Right atrium auricular region (tissue), 2 donors: ENCODE measurements around the gene TRAPPC3. TPM values are rescaled to one million over a fixed set of nuclear protein-coding genes. Genes with fewer than 3 reads are reported as not detected.

Experiments
- DNase-seq: peaks from one replicate; pipeline ENCODE4 v3.0.0-alpha.2; 2019; ENCODE audit warnings: low spot score
- H3K27ac ChIP-seq, 2 donors: fragments of 200-600 bp; sonication (generic); 1 replicate in 1 of 2; 2 replicates in 1 of 2; pipeline ENCODE4 v1.5.1; 2016 to 2019
- H3K27me3 ChIP-seq, 2 donors: fragments of 200-600 bp; sonication (generic); one replicate each; pipeline versions ENCODE4 v1.5.1 to v1.6.0; 2017 to 2019
- H3K36me3 ChIP-seq: fragments of 200-600 bp; sonication (generic); one replicate; pipeline ENCODE4 v1.5.1; 2016
- H3K4me1 ChIP-seq, 2 donors: fragments of 200-600 bp; sonication (generic); one replicate each; pipeline versions ENCODE4 v1.5.1 to v1.6.0; 2017 to 2019
- H3K4me3 ChIP-seq, 2 donors: fragments of 200-600 bp; sonication (generic); 1 replicate in 1 of 2; 2 replicates in 1 of 2; pipeline ENCODE4 v1.5.1; 2017 to 2019; ENCODE audit warnings: mild to moderate bottlenecking in 1 of 2, moderate library complexity in 1 of 2
- H3K9me3 ChIP-seq, 2 donors: fragments of 200-600 bp; sonication (generic); one replicate each; pipeline ENCODE4 v1.5.1; 2019
- total RNA-seq, 2 donors: library from RNA; depleted of rRNA; stranded (reverse); fragments of >200 nt; gene quantifications; one replicate each; pipeline ENCODE4 v1.1.0, GENCODE V29; 2016
- TF ChIP-seq, protein P1 (sequence below), 2 donors: fragments of 200-600 bp; sonication (generic); IDR thresholded peaks; one replicate each; pipeline ENCODE4 v1.5.1; 2019; ENCODE audit warnings: antibody characterized with exemption in 2 of 2

TRAPPC3 gene
- total RNA-seq, 2 donors from 2014 or later, result 62.0 to 81.6 TPM

DNA sequence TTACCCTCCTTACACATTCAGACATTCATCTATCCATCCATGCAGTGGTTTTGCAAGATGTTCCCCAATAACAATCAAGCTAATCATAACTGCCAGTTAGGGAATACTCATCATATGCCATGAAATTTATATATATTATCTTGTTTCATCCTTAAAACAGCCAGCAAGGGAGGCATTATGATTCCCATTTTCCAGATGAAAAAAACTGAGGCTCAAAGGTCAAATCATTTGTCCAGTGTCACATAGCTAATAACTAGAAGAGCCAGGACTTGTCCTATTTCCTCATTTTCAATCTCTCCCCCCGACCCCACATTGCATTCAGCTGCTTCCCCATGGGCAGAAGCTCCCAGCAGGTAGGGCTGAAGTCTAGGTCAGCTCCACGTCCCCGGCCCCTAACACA is 17.3 kb downstream of the TRAPPC3 start:
- Histone ChIP-seq H3K27ac (no peak overlapping the region), H3K27me3 (no peaks in the 10 kb centered on the region)

DNA sequence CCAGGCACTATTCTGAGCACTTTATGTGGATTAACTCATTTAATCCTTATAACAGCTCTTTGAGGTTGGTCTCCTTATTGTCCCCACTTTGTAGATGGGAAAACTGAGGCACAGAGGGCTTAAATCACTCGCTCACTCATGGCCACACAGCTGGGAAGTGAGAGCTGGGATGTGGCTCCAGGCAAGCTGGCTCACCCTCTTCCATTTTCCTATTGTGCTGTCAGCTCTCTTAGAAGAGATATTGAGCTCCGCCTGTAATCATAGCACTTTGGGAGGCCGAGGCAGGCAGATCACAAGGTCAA is 20.4 kb downstream of the TRAPPC3 start:
- H3K27ac ChIP-seq, result no peak overlapping the region
- peaks cover 0 to 17% of the 10 kb centered on the region in 2 donors for H3K4me1 ChIP-seq
- no peaks in the 10 kb centered on the region for H3K9me3 ChIP-seq
- H3K36me3 ChIP-seq, result no peaks in the 10 kb centered on the region
- TF ChIP-seq, protein P1, sequence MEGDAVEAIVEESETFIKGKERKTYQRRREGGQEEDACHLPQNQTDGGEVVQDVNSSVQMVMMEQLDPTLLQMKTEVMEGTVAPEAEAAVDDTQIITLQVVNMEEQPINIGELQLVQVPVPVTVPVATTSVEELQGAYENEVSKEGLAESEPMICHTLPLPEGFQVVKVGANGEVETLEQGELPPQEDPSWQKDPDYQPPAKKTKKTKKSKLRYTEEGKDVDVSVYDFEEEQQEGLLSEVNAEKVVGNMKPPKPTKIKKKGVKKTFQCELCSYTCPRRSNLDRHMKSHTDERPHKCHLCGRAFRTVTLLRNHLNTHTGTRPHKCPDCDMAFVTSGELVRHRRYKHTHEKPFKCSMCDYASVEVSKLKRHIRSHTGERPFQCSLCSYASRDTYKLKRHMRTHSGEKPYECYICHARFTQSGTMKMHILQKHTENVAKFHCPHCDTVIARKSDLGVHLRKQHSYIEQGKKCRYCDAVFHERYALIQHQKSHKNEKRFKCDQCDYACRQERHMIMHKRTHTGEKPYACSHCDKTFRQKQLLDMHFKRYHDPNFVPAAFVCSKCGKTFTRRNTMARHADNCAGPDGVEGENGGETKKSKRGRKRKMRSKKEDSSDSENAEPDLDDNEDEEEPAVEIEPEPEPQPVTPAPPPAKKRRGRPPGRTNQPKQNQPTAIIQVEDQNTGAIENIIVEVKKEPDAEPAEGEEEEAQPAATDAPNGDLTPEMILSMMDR (IDR thresholded peaks at IDR 0.05), result no peak
- H3K4me3 ChIP-seq, result no peak overlapping the region
- DNase-seq, result no peak
- no peaks in the 10 kb centered on the region for H3K27me3 ChIP-seq

More for the DNA sequence above, 17.3 kb downstream of the TRAPPC3 start:
- Histone ChIP-seq H3K9me3 (no peaks in the 10 kb centered on the region), H3K4me1 (peaks cover 0 to 45% of the 10 kb centered on the region in 2 donors), H3K36me3 (no peaks in the 10 kb centered on the region), H3K4me3 (no peak overlapping the region)
- no peak for DNase-seq
- TF ChIP-seq, protein P1 (IDR thresholded peaks at IDR 0.05), result no peak

DNA sequence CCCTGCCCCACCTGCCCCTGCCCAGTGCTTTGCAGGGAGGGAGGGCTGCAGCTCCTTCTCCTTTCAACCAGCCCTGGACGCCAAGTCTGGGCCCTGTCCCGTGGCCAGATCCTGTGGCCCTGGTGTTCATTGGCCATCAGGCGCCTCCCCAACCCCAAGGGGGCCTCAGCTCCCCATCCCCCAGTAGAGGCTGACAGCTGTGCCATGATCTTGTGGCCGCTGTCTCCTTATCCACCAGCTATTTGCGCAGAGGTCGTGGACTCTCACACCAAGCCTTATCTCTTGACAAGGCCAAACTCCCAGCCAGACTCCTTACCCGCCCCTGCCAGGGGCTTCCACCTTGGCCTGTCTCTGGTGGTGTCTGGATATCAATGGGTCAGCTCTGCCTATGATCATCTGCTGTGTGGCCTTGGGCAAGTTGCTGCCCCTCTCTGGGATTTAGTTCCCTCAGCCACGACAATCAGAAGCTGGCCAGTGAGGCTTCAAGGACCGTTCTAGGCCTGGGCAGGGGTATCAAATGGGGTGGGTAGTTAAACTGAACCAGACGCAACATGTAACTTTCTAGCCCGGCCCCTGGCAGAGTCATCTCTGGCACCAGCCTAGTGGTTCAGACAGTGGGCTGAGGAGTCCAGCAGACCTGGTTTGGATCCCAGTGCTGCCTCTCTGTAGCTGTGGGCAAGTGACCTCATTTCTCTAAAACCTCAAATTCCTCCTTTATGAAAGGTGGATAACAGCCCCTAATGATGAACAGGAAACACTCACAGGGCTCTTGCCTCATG is 21.0 kb downstream of the TRAPPC3 start:
- Histone ChIP-seq H3K27ac (no peak overlapping the region), H3K36me3 (no peaks in the 10 kb centered on the region), H3K4me1 (peaks cover 0 to 17% of the 10 kb centered on the region in 2 donors), H3K4me3 (no peak overlapping the region), H3K27me3 (no peaks in the 10 kb centered on the region), H3K9me3 (no peaks in the 10 kb centered on the region)
- TF ChIP-seq, protein P1 (IDR thresholded peaks at IDR 0.05), result no peak
- DNase-seq, result no peak

DNA sequence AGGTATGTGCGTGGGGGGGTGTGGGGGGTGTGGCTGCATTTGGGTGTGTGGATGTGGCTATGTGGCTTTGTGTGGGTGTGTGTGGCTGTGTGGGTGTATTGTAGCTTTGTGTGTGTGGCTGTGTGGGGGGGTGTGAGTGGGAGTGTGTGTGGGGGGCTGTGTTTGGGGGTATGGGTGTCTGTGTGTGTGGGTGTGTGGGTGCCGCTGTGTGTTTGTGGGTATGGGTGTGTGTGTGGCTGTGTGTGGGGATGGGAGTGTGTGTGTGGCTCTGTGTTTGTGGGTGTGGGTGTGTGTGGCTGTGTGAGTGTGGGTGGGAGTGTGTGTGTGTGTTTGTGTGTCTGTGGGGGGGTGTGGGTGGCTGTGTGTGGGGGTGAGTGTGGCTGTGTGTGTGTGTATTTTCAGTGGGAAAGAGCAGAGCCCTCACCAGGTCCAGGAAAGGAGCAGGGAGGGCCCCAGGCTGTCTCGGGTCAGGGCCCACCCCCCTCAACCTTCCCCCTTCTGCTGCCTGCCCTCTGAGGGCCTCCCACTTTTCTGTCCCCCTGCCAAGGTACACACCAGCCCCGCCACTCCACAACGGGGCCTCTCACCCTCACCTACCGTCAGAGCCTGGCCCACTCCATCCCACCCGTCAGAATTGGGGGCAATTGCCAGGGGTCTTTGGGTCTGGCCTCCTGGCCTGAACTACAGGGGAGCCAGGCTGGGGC is 22.3 kb downstream of the TRAPPC3 start:
- Histone ChIP-seq H3K4me1 (peaks cover 0 to 18% of the 10 kb centered on the region in 2 donors), H3K9me3 (no peaks in the 10 kb centered on the region), H3K27me3 (no peaks in the 10 kb centered on the region), H3K36me3 (no peaks in the 10 kb centered on the region), H3K27ac (no peak overlapping the region), H3K4me3 (no peak overlapping the region)
- DNase-seq, result no peak
- TF ChIP-seq, protein P1 (IDR thresholded peaks at IDR 0.05), result no peak

DNA sequence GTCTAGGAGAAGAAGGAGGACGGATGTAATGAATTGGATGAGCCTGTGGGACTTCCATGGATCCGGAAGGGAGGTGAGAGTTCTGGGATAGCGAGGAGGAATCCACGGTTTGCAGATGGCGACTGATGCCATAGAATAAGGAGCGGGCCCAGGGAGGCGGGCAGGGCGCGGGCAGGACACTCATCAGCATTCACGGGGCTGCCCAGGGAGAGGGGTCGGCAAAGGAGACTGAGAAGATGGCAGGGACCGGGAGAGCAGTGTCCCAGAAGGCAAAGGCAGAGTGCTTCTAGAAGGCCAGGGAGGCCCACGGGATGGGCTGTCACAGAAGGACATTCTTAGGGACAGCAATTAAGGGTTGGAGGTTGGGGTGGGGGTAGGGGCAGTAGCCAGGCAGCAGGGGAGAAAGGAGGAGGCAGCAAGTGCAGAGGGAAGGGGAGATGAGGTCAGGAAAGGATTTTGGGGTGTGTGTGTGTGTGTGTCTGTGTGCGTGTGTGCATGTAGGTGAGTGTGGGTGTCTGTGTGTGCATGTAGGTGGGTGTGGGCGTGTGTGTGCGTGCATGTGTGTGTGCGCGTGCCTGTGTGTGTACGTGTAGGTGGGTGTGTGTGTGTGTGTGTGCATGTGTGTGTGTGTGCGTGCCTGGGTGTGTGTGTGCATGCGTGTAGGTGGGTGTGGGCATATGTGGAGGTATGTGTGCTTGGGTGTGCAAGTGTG is 23.1 kb downstream of the TRAPPC3 start:
- DNase-seq, result no peak
- peaks cover 0 to 18% of the 10 kb centered on the region in 2 donors for H3K4me1 ChIP-seq
- H3K4me3 ChIP-seq, result no peak overlapping the region
- H3K36me3 ChIP-seq, result no peaks in the 10 kb centered on the region
- TF ChIP-seq, protein P1 (IDR thresholded peaks at IDR 0.05), result no peak
- H3K27ac ChIP-seq, result no peak overlapping the region
- H3K27me3 ChIP-seq, result no peaks in the 10 kb centered on the region
- no peaks in the 10 kb centered on the region for H3K9me3 ChIP-seq
